Activated T-cell treated with anti-CD3 and anti-CD28 coated beads, Interleukin-2, amount 50 U/mL, for 24 hours (primary cell): ENCODE data around the gene PRG2.

Source experiments
- DNase-seq: peaks from one replicate; pipeline ENCODE4 v3.0.0-alpha.2; 2020
- H3K27ac Mint-ChIP-seq: 2 replicates; pipeline ENCODE4 v1.8.0; 2020; ENCODE audit warnings: mild to moderate bottlenecking, mixed read lengths
- H3K27me3 Mint-ChIP-seq: 2 replicates; pipeline ENCODE4 v1.8.0; 2020; ENCODE audit warnings: mixed read lengths
- H3K36me3 Mint-ChIP-seq: 2 replicates; pipeline ENCODE4 v1.8.0; 2020; ENCODE audit warnings: low read depth, mixed read lengths
- H3K4me1 Mint-ChIP-seq: 2 replicates; pipeline ENCODE4 v1.8.0; 2020; ENCODE audit warnings: low read depth, mixed read lengths
- H3K4me3 Mint-ChIP-seq: 2 replicates; pipeline ENCODE4 v1.8.0; 2020; ENCODE audit warnings: mild to moderate bottlenecking, moderate library complexity, mixed read lengths
- H3K9me3 Mint-ChIP-seq: 2 replicates; pipeline ENCODE4 v1.8.0; 2020; ENCODE audit warnings: mixed read lengths

PRG2 gene

DNA sequence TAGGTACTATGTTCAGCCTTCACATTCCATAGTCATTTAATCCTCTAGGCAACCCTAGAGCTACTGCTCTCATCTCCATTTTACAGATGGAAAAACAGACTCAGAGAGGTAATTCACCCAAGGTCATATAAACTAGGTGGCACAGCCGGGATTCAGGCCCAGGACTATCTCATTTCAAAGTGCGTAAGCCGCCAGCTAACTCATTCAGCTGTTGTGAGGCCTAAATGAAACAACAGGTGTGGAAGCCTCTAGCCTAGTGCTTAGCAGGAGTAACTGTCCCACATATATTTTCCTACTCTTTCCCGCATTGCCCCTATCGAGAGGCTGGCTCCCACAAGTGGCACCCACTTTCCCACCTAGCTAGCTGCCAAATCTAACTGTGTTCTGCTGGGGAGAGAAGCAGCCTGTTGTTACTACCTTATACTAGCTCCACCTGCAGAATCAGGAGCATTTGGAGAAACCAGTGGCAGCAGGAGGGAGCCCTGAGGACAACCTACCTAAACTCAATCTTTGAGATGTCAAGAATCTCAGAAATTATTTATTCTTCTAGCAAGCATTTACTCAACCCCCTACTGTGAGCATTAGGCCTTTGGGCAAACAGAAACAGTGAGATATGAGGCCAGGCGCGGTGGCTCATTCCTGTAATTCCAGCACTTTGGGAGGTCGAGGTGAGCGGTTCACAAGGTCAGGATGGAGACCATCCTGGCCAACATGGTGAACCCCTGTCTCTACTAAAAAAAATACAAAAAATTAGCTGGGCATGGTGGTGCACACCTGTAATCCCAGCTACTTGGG lies 30.4 kb downstream of the PRG2 start:
- H3K27ac Mint-ChIP-seq = no peak overlapping the region
- H3K27me3 Mint-ChIP-seq = peaks cover 9% of the 10 kb centered on the region
- H3K36me3 Mint-ChIP-seq = no peaks in the 10 kb centered on the region
- H3K4me3 Mint-ChIP-seq = no peak overlapping the region
- no peaks in the 10 kb centered on the region for H3K9me3 Mint-ChIP-seq
- H3K4me1 Mint-ChIP-seq = no peaks in the 10 kb centered on the region
- no peak for DNase-seq

DNA sequence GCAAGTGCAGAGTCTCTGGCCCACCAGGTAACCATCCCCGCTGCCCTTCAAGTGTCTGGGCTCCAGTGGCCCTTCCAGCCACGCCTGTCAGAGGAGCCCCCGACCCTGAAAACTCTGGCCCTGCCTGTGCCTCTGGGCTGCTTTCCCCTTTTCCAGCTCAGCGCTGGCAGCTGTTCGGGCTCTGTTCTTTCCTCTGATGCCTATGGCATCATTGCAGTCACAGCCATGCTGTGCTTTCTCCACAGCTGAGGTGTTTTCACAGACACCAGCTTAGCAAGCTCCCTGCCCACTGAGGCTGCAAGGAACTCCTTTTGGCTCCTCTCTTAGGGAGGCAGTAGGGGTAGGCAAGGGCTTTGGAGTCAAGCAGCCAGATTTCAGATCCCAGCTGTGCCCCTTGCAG lies 31.1 kb downstream of the PRG2 start:
- H3K27ac Mint-ChIP-seq = no peak overlapping the region
- H3K4me1 Mint-ChIP-seq = no peaks in the 10 kb centered on the region
- H3K4me3 Mint-ChIP-seq = no peak overlapping the region
- H3K27me3 Mint-ChIP-seq = peaks cover 14% of the 10 kb centered on the region
- no peak for DNase-seq
- no peaks in the 10 kb centered on the region for H3K36me3 Mint-ChIP-seq
- no peaks in the 10 kb centered on the region for H3K9me3 Mint-ChIP-seq

- Mint-ChIP-seq H3K36me3 (no peaks in the 10 kb centered on the region), H3K27ac (no peak overlapping the region), H3K27me3 (peaks cover 15% of the 10 kb centered on the region), H3K4me1 (no peaks in the 10 kb centered on the region), H3K4me3 (no peak overlapping the region), H3K9me3 (no peaks in the 10 kb centered on the region)
- no peak for DNase-seq
These were observed 31.5 kb downstream of the PRG2 start for GRCh38 chr11:57358991-57359390.

DNA sequence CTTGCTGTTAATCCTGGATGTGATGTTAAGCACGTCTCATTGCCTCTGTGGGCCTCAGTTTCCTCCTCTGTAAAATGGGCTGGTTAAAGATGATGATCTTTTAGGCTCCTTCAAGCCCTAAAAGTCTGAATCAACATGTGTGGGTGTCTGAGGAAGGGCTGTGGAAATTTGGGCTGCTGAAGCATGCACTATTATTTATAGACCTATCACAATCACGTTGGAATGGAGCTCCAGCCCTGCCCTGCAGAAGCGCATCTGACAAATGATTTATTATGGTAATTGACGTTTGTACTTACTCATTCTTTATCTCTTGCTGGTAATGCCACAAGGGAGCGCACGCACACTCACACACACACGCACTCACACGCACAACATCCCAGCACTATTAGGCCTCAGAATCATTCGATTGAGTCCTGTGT lies 31.9 kb downstream of the PRG2 start:
- DNase-seq = no peak
- H3K36me3 Mint-ChIP-seq = no peaks in the 10 kb centered on the region
- no peaks in the 10 kb centered on the region for H3K9me3 Mint-ChIP-seq
- H3K27ac Mint-ChIP-seq = no peak overlapping the region
- H3K4me3 Mint-ChIP-seq = no peak overlapping the region
- H3K4me1 Mint-ChIP-seq = no peaks in the 10 kb centered on the region
- H3K27me3 Mint-ChIP-seq = peaks cover 15% of the 10 kb centered on the region

DNA sequence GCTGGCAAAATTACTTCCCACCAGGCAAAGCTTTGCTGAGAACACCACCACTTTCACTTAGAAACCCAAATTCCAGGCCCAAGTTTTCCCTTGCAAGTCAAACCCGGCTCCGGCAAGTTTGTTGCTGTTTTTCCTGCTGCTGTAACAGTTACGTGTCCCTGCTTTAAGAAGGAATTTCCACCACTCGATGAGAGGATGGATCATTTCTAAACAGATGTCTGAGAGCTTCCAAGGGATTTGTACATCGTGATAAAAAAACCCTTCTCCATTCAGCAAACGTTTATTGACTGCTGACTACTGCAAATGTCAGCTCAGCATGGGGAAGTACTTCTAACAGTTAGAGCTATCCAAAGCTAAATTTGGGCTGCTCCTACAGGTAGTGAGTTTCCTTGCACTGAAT lies 32.6 kb downstream of the PRG2 start:
- H3K4me1 Mint-ChIP-seq = no peaks in the 10 kb centered on the region
- H3K27me3 Mint-ChIP-seq = peaks cover 10% of the 10 kb centered on the region
- DNase-seq = no peak

DNA sequence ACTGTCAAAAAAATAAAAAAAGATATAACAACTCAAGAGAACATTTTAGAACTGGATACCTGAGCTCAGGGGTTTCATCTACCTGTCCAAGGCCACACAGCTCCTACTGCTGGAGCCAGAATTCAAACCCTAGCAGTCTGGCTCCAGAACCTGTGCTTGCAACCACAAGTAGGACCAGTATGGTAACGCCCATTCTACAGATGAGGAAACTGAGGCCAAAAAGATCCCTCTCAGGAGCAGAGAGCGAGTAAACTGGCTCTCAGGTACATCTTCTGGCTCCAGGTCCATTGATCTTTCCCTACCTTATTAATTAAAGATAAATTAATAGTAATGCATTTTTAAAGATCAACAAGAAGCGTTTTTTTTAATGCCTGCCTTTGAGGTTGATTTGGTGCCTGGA lies 33.1 kb downstream of the PRG2 start:
- H3K27me3 Mint-ChIP-seq = peaks cover 10% of the 10 kb centered on the region
- DNase-seq = no peak
- H3K4me1 Mint-ChIP-seq = no peaks in the 10 kb centered on the region
- H3K9me3 Mint-ChIP-seq = no peaks in the 10 kb centered on the region
- H3K27ac Mint-ChIP-seq = no peak overlapping the region
- no peak overlapping the region for H3K4me3 Mint-ChIP-seq
- no peaks in the 10 kb centered on the region for H3K36me3 Mint-ChIP-seq

More for the DNA sequence above, 32.6 kb downstream of the PRG2 start:
- no peaks in the 10 kb centered on the region for H3K9me3 Mint-ChIP-seq
- no peak overlapping the region for H3K4me3 Mint-ChIP-seq
- no peak overlapping the region for H3K27ac Mint-ChIP-seq
- H3K36me3 Mint-ChIP-seq = no peaks in the 10 kb centered on the region

- Mint-ChIP-seq H3K4me1 (no peaks in the 10 kb centered on the region), H3K9me3 (peaks cover 4% of the 10 kb centered on the region), H3K36me3 (no peaks in the 10 kb centered on the region), H3K27ac (no peak overlapping the region), H3K27me3 (peaks cover 10% of the 10 kb centered on the region), H3K4me3 (no peak overlapping the region)
- no peak for DNase-seq
These were observed 34.2 kb downstream of the PRG2 start for GRCh38 chr11:57356268-57356667.

- Mint-ChIP-seq H3K9me3 (peaks cover 5% of the 10 kb centered on the region), H3K4me3 (no peak overlapping the region)
These were observed 35.8 kb downstream of the PRG2 start for GRCh38 chr11:57354699-57355098.

GRCh38 chr11:57353852-57354251 lies 36.6 kb downstream of the PRG2 start:
- H3K27ac Mint-ChIP-seq = no peak overlapping the region
- no peak for DNase-seq

More at GRCh38 chr11:57354699-57355098, 35.8 kb downstream of the PRG2 start:
- H3K36me3 Mint-ChIP-seq = no peaks in the 10 kb centered on the region
- H3K27me3 Mint-ChIP-seq = peaks cover 10% of the 10 kb centered on the region
- peaks cover 3% of the 10 kb centered on the region for H3K4me1 Mint-ChIP-seq
- no peak overlapping the region for H3K27ac Mint-ChIP-seq
- no peak for DNase-seq

GRCh38 chr11:57353446-57353845 lies 37.0 kb downstream of the PRG2 start:
- no peak overlapping the region for H3K4me3 Mint-ChIP-seq
- no peaks in the 10 kb centered on the region for H3K36me3 Mint-ChIP-seq
- no peak for DNase-seq
- H3K27me3 Mint-ChIP-seq = peaks cover 10% of the 10 kb centered on the region
- H3K9me3 Mint-ChIP-seq = peaks cover 5% of the 10 kb centered on the region
- H3K4me1 Mint-ChIP-seq = peaks cover 4% of the 10 kb centered on the region
- no peak overlapping the region for H3K27ac Mint-ChIP-seq

More at GRCh38 chr11:57353852-57354251, 36.6 kb downstream of the PRG2 start:
- H3K4me1 Mint-ChIP-seq = peaks cover 4% of the 10 kb centered on the region
- peaks cover 5% of the 10 kb centered on the region for H3K9me3 Mint-ChIP-seq
- H3K36me3 Mint-ChIP-seq = no peaks in the 10 kb centered on the region
- peaks cover 10% of the 10 kb centered on the region for H3K27me3 Mint-ChIP-seq
- H3K4me3 Mint-ChIP-seq = no peak overlapping the region

DNA sequence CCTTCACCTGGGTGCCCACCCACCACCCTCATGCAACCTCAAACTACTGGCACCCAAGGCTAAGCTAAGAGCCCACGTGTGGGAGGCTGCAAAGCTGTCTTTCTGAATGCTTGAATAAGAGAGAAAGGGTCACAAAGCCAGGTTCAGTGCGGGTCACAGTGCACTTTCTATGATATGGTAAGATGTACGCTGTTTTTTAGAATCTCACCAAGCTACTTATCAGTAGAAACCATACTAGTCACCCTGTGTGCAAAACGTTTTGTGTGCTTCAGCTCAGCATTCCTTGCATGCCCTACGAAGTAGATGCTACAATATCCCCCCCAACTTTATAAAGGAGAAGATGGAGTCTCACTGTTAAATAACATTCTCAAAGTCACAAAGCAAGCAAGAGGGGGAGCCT lies 37.4 kb downstream of the PRG2 start:
- Mint-ChIP-seq H3K27ac (no peak overlapping the region), H3K27me3 (peaks cover 10% of the 10 kb centered on the region), H3K36me3 (no peaks in the 10 kb centered on the region), H3K4me1 (peaks cover 4% of the 10 kb centered on the region), H3K4me3 (no peak overlapping the region), H3K9me3 (peaks cover 5% of the 10 kb centered on the region)
- no peak for DNase-seq

DNA sequence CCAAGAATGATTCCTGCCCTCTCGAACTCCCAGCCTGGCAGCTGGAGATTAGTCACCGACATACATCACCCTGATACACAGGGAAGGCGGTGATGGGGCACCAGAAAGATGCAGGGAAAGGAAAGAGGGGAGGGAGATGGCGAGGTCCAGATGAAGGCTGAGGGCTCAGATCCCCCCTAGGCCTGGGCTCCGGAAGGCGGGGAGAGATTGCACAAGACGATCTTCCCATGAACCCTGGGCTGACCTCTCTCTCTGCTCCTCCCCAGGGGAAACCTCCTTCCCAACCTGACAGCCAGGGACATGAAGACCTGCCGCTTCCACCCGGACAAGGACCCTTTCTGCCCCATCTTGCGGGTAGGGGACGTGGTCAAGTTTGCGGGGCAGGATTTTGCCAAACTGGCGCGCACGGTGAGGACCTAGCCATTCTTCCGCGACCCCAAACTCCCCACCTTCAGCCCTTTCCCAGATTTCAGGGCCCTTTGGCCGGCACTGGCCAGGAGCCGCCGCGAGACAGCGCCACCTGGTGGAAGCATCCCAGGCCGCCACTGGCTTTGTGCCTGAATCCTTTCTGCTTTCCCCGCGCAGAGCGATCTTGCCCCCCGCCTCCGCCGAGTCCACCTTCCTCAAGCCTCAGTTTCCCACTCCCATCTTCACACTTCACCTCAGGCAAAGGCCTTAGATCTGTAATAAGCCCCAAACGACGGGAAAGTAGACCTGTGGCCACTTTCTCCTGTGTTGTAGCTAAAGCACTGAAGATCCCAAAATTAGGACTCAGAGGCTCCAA lies 40.8 kb downstream of the PRG2 start:
- H3K36me3 Mint-ChIP-seq = no peaks in the 10 kb centered on the region
- peak; percentile 78 for DNase-seq
- H3K27ac Mint-ChIP-seq = no peak overlapping the region

DNA sequence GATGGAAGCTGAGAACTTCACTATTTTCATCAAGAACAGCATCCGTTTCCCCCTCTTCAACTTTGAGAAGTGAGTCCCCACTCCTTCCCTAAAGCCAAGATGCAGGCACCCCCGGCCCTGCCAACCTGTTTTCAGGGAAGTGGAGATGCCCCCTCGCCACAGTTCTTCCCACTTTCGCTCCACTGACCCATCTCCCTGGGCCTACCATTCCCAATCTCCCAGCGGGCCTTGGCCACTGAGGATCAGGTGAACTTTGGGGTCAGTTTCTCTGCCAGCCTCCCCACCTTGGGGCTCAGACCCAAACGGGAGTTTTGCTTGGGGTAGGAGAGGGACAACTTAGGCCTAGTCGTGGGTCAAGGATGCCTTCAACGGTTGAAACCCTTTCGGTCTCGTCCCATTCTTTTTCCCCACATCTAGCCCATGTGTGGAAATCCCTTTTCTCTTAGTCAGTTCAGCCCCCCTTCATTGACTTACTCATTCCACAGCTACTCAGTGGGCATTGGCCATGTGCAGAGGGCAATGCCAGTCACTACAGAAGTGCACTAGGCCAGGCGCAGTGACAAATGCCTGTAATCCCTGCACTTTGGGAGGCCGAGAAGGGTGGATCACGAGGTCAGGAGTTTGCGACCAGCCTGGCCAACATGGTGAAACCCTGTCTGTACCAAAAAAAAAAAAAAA lies 41.7 kb downstream of the PRG2 start:
- Mint-ChIP-seq H3K27me3 (no peaks in the 10 kb centered on the region), H3K9me3 (peaks cover 5% of the 10 kb centered on the region), H3K4me1 (peaks cover 5% of the 10 kb centered on the region), H3K4me3 (no peak overlapping the region), H3K36me3 (no peaks in the 10 kb centered on the region), H3K27ac (no peak overlapping the region)
- no peak for DNase-seq

More for the DNA sequence above, 40.8 kb downstream of the PRG2 start:
- peaks cover 4% of the 10 kb centered on the region for H3K27me3 Mint-ChIP-seq
- peaks cover 5% of the 10 kb centered on the region for H3K9me3 Mint-ChIP-seq
- H3K4me3 Mint-ChIP-seq = no peak overlapping the region
- H3K4me1 Mint-ChIP-seq = peaks cover 5% of the 10 kb centered on the region

DNA sequence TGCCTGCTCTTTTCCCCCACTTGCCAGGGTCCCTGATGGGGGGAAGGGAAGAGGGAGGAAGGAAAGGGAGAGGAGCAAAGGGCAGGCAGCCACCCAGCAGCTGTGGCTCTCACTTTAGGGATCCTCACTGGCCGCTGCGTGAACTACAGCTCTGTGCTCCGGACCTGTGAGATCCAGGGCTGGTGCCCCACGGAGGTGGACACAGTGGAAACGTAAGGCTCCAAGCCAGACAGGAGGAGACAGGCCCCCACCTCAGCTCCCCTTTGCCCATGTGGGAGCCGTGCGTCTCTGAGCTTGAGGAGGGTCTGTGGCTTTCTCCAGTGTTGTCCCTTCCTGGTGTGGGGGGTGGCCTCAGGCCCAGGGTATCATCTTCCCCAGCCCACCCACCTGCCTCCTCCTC lies 42.4 kb downstream of the PRG2 start:
- Mint-ChIP-seq H3K4me1 (peaks cover 5% of the 10 kb centered on the region), H3K9me3 (peaks cover 5% of the 10 kb centered on the region), H3K36me3 (no peaks in the 10 kb centered on the region), H3K27me3 (no peaks in the 10 kb centered on the region), H3K4me3 (no peak overlapping the region), H3K27ac (no peak overlapping the region)
- no peak for DNase-seq
